22Rv1 (cell line): ENCODE measurements around the gene OR4D1.

Source experiments
- CTCF ChIP-seq: fragments of 450-650 bp; IDR thresholded peaks from 2 replicates; pipeline ENCODE4 v1.5.1; 2017; ENCODE audit warnings: mild to moderate bottlenecking
- ZFX ChIP-seq: fragments of 450-650 bp; IDR thresholded peaks from 2 replicates; pipeline ENCODE4 v1.6.1; 2017; ENCODE audit warnings: antibody characterized with exemption, borderline replicate concordance

- TF ChIP-seq CTCF = no peak
- no peak for TF ChIP-seq ZFX
These were observed 2.2 kb downstream of the OR4D1 start for GRCh38 chr17:58150394-58150793.
